Ectodermal cell (in vitro differentiated cells): ENCODE results near the gene SLC23A3.

Source experiments
- H3K27ac ChIP-seq: 2 replicates; pipeline ENCODE4 v1.7.0; 2013; ENCODE audit warnings: mild to moderate bottlenecking, low read depth, low read length; ENCODE audit not compliant: insufficient read depth, poor library complexity, severe bottlenecking
- H3K27me3 ChIP-seq: 2 replicates; pipeline ENCODE4 v1.7.0; 2013; ENCODE audit warnings: mild to moderate bottlenecking, low read length; ENCODE audit not compliant: insufficient read depth, control insufficient read depth, poor library complexity, severe bottlenecking
- H3K36me3 ChIP-seq: one replicate; pipeline ENCODE4 v1.7.0; 2013; ENCODE audit warnings: low read length; ENCODE audit not compliant: control insufficient read depth, insufficient read depth
- H3K4me1 ChIP-seq: one replicate; pipeline ENCODE4 v1.7.0; 2013; ENCODE audit warnings: low read length; ENCODE audit not compliant: control insufficient read depth, insufficient read depth
- H3K4me3 ChIP-seq: 2 replicates; pipeline ENCODE4 v1.7.0; 2013; ENCODE audit warnings: low read depth, low read length, control low read depth; ENCODE audit not compliant: insufficient read depth
- H3K9me3 ChIP-seq: 2 replicates; pipeline ENCODE4 v1.7.0; 2013; ENCODE audit warnings: mild to moderate bottlenecking, low read length, moderate library complexity; ENCODE audit not compliant: control insufficient read depth
- WGBS, 2 experiments: methylation state at CpG; one replicate each; pipeline ENCODE4 v1.1.7; 2013; ENCODE audit warnings: missing lambda C conversion rate in 2 of 2; 5-methylcytosine and 5-hydroxymethylcytosine counted together

The SLC23A3 gene

GRCh38 chr2:219213026-219213415 is 43.2 kb upstream of the SLC23A3 start:
- H3K9me3 ChIP-seq, result no peaks in the 10 kb centered on the region
- H3K36me3 ChIP-seq, result peaks cover 4% of the 10 kb centered on the region
- no peak overlapping the region for H3K4me3 ChIP-seq
- WGBS, 2 experiments, result 92 to 97% methylated on average over 8 of the region's 8 CpGs
- H3K27ac ChIP-seq, result no peak overlapping the region
- no peaks in the 10 kb centered on the region for H3K27me3 ChIP-seq
- no peaks in the 10 kb centered on the region for H3K4me1 ChIP-seq

GRCh38 chr2:219210886-219211362 is 41.1 kb upstream of the SLC23A3 start:
- Histone ChIP-seq H3K36me3 (peaks cover 4% of the 10 kb centered on the region), H3K27me3 (no peaks in the 10 kb centered on the region), H3K9me3 (no peaks in the 10 kb centered on the region), H3K4me1 (no peaks in the 10 kb centered on the region), H3K27ac (no peak overlapping the region), H3K4me3 (no peak overlapping the region)
- WGBS, 2 experiments, result 95 to 96% methylated on average over 9 of the region's 9 CpGs

DNA sequence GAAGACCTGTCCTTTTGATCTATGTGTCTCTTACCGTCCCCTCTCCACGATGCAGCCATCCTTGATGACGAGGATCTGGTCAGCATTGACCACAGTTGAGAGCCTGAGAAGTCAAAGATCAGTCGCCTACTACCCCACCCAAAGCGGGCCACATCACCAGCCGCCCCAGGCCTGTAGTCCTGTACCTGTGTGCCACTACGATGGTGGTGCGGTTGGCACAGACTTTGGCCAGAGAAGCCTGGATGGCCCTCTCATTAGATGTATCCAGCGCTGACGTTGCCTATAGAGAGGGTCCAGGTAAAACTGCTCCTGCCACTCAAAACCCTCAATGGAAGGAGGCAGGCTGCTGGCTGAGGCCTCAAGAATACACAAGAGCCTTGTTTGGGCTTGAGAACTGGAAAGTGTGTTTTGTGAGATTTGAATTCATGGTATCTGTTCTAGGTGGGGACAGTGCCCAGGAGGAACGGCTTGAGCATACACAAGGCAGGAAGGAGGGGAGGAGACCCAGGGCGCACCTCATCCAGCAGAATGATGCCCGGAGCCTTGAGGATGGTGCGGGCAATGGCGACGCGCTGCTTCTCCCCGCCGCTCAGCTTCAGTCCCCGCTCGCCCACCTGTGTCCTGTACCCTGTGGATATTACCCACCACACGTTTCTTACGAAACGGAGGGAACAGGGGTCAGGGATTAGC is 40.5 kb upstream of the SLC23A3 start:
- Histone ChIP-seq H3K27ac (no peak overlapping the region), H3K4me3 (no peak overlapping the region)
- WGBS, 2 experiments, result 94 to 95% methylated on average over 24 of the region's 24 CpGs

GRCh38 chr2:219209236-219210195 is 39.7 kb upstream of the SLC23A3 start:
- WGBS, 2 experiments, result 91 to 95% methylated on average over 18 of the region's 18 CpGs
- H3K4me3 ChIP-seq, result no peak overlapping the region
- H3K4me1 ChIP-seq, result no peaks in the 10 kb centered on the region
- H3K27me3 ChIP-seq, result no peaks in the 10 kb centered on the region
- no peaks in the 10 kb centered on the region for H3K9me3 ChIP-seq
- peaks cover 4% of the 10 kb centered on the region for H3K36me3 ChIP-seq
- no peak overlapping the region for H3K27ac ChIP-seq

More for the DNA sequence above, 40.5 kb upstream of the SLC23A3 start:
- Histone ChIP-seq H3K4me1 (no peaks in the 10 kb centered on the region), H3K27me3 (no peaks in the 10 kb centered on the region), H3K36me3 (peaks cover 4% of the 10 kb centered on the region), H3K9me3 (no peaks in the 10 kb centered on the region)

- Histone ChIP-seq H3K27ac (no peak overlapping the region), H3K9me3 (no peaks in the 10 kb centered on the region), H3K4me1 (no peaks in the 10 kb centered on the region), H3K27me3 (no peaks in the 10 kb centered on the region), H3K4me3 (peak overlapping the region; percentile 67), H3K36me3 (peaks cover 4% of the 10 kb centered on the region)
- 93 to 94% methylated on average over 17 of the region's 17 CpGs for WGBS, 2 experiments
Measured at GRCh38 chr2:219207884-219208740, 38.3 kb upstream of the SLC23A3 start.

DNA sequence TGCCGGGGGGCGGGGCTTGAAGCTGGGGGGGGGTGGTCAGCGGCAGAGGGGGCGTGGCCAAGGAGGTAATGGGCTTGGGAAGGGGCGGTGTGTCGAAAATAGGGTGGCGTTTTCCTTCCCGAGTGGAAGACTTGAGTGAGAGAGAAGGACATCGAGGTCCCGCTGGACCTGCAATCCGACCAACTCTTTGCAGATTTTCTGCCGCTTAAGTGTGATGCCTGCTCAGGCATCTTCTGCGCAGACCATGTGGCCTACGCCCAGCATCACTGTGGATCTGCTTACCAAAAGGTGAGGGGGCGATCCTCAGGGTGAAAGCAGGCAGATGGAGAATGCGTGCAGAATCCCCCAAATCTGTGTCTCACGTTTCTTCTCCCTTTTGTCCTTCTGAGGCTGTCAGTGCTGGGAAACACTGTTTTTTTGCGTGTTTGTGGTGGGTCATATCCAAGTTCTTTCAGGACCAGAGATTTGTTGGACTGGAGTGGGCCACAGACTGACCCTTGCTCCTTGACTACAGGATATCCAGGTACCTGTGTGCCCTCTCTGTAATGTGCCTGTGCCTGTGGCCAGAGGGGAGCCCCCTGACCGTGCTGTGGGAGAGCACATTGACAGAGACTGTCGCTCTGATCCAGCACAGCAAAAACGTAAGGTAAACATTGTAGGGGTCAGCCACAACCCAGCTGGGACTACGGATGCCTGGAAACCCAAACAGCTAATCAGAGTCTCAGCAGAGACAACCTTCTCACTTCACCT is 37.5 kb upstream of the SLC23A3 start:
- Histone ChIP-seq H3K27ac (no peak overlapping the region), H3K9me3 (no peaks in the 10 kb centered on the region), H3K36me3 (peaks cover 4% of the 10 kb centered on the region), H3K4me3 (peak overlapping the region; percentile 67), H3K27me3 (no peaks in the 10 kb centered on the region), H3K4me1 (no peaks in the 10 kb centered on the region)
- whole genome bisulfite sequencing, 2 experiments, result 30% methylated on average over 22 of the region's 22 CpGs

DNA sequence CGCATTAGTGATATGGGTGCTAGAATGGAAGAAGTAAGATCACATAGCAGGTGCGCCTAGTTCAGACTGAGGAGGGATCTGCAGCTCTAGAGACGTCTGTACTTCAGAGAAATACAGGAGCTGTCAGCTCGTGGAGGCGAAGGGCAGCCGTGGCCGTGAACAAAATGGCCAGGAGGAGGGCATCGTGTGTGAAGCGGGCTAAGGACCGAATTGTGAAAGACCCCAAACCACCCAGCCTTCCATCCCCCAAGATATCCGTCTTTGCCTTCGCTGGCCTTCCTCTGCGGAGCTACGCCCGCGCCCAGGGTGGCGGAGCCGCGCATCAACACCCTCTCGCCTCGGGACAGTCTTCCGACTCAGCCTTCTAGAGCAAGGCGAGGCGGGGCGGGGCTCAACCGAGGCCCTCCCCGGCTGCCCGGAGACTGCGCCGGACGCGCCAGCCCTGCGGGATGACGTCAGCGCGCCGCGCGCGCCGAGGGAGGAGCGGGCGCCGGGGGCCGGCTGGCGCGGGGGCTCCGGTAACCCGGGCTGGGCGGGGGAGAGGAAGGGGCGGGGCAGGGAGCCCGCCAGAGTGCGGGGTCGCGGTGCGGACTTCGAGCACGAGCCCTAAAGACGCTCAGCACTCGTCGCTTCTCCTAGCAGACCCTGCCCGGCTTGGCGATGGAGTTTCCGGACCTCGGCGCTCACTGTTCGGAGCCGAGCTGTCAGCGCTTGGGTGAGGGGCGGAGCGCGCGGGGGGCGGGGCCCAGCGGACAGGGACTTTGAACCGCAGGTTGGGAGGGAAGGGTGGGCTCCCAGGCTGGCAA is 36.7 kb upstream of the SLC23A3 start, which contains the start of gene ZFAND2B:
Gene ZFAND2B, plus strand, starts transcription at position 455 of the 806 bp plus-strand sequence. Its CDS starts 206 bp downstream, at position 661.
- no peaks in the 10 kb centered on the region for H3K4me1 ChIP-seq
- peaks cover 4% of the 10 kb centered on the region for H3K36me3 ChIP-seq
- 1% methylated on average over 76 of the region's 76 CpGs for WGBS, 2 experiments
- no peaks in the 10 kb centered on the region for H3K9me3 ChIP-seq
- peak within 1 kb of the TSS; percentile 67 for H3K4me3 ChIP-seq
- H3K27ac ChIP-seq, result peak within 1 kb of the TSS; percentile 87
- no peaks in the 10 kb centered on the region for H3K27me3 ChIP-seq

DNA sequence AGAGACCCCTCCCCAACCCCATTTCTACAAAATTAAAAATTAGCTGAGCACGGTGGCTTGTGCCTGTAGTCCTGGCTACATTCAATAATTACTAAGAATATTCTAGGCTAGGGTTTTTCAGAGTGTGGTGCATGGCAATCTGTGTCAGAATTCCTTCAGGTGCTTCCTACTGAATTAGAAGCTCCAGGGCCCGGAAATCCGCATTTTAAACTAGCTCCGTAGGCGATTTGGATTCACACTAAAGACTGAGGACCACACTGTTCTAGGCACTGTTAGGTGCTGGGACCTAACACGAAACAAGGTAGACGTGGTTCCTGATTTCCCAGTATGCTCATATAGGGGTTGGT is 36.1 kb upstream of the SLC23A3 start:
- WGBS, 2 experiments, result 37 to 38% methylated on average over 6 to 7 of the region's 7 CpGs
- Histone ChIP-seq H3K27ac (peak overlapping the region; percentile 87), H3K4me3 (peak overlapping the region; percentile 67), H3K9me3 (no peaks in the 10 kb centered on the region), H3K4me1 (no peaks in the 10 kb centered on the region), H3K27me3 (no peaks in the 10 kb centered on the region), H3K36me3 (peaks cover 4% of the 10 kb centered on the region)

DNA sequence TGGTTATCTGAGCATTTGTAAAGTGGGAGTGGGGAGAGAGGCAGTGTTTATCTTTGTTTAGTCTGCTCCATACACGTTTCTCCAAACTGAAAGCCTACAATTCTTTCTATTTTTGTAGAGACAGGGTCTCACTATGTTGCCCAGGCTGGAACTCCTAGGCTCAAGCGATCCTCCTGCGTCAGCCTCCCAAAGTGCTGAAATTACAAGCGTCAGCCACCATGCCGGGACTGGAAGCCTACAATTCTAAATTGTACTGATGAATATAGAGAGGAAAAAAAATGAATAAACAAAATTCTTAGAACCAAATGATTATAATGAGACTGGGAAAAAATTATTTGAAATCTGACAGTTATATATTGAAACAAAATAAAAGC is 35.3 kb upstream of the SLC23A3 start:
- 80 to 93% methylated on average over 5 of the region's 5 CpGs for WGBS, 2 experiments
- Histone ChIP-seq H3K27ac (no peak overlapping the region), H3K36me3 (peaks cover 4% of the 10 kb centered on the region)

More for the DNA sequence above, 35.3 kb upstream of the SLC23A3 start:
- no peaks in the 10 kb centered on the region for H3K9me3 ChIP-seq
- no peaks in the 10 kb centered on the region for H3K4me1 ChIP-seq
- H3K27me3 ChIP-seq, result no peaks in the 10 kb centered on the region
- H3K4me3 ChIP-seq, result no peak overlapping the region
